Calu3 (cell line): ENCODE data around the gene DNER. TPM values are rescaled to one million over a fixed set of nuclear protein-coding genes. Genes with fewer than 3 reads are reported as not detected.

Source experiments
- BruUV-seq: library from RNA; stranded (reverse); fragments of 400-500 nt; replicated peaks from 2 replicates; lab custom pipeline; 2021; lab: Mats Ljungman, UMichigan
- CTCF ChIA-PET: fragments of 300-600 bp; sonication (Branson Sonifier 250); formaldehyde crosslinking; loops from one replicate; lab custom pipeline; 2022; ENCODE audit warnings: antibody characterized with exemption; lab: Charles Lee
- DNase-seq: peaks from one replicate; pipeline ENCODE4 v3.0.0; 2022
- H3K27ac Mint-ChIP-seq: one replicate; pipeline ENCODE4 v1.8.0; 2022; ENCODE audit warnings: mixed read lengths; ENCODE audit not compliant: unreplicated experiment
- H3K27me3 Mint-ChIP-seq: one replicate; pipeline ENCODE4 v1.8.0; 2022; ENCODE audit warnings: mixed read lengths; ENCODE audit not compliant: unreplicated experiment
- H3K36me3 Mint-ChIP-seq: one replicate; pipeline ENCODE4 v1.8.0; 2022; ENCODE audit warnings: mild to moderate bottlenecking, moderate library complexity, mixed read lengths; ENCODE audit not compliant: insufficient read depth, unreplicated experiment
- H3K4me1 Mint-ChIP-seq: one replicate; pipeline ENCODE4 v1.8.0; 2022; ENCODE audit warnings: mild to moderate bottlenecking, low read depth, mixed read lengths; ENCODE audit not compliant: unreplicated experiment
- H3K4me3 Mint-ChIP-seq: one replicate; pipeline ENCODE4 v1.8.0; 2022; ENCODE audit warnings: mild to moderate bottlenecking, low read depth, moderate library complexity, mixed read lengths; ENCODE audit not compliant: unreplicated experiment
- H3K9me3 Mint-ChIP-seq: one replicate; pipeline ENCODE4 v1.8.0; 2022; ENCODE audit warnings: low read depth, mixed read lengths; ENCODE audit not compliant: unreplicated experiment
- intact Hi-C: fragments of 100-400 bp; cut with micrococcal nuclease; formaldehyde crosslinking; loops from one replicate; pipeline ENCODE4 v1.10.0; 2022; ENCODE audit not compliant: unreplicated experiment
- total RNA-seq: library from RNA; stranded (reverse); gene quantifications from 2 replicates; pipeline ENCODE4 v1.2.3, GENCODE V29; 2022
- TF ChIP-seq, protein P1 (sequence below): fragments of 200-600 bp; IDR thresholded peaks from one replicate; pipeline ENCODE4 v1.8.0; 2022; ENCODE audit warnings: antibody characterized with exemption; ENCODE audit not compliant: unreplicated experiment

DNER gene
- total RNA-seq, 1 experiment from 2014 or later = 1.1 TPM

GRCh38 chr2:229408962-229409361 lies 305.4 kb downstream of the DNER start:
- H3K4me3 Mint-ChIP-seq = peak overlapping the region; percentile 11
- CTCF ChIA-PET = interaction anchor here (0.6 to 1.4 kb wide), 2 partner anchors 178 to 758 kb away, joined by 3 to 5 read pairs; no protein-coding TSS in a partner anchor
- peaks cover 47% of the 10 kb centered on the region for H3K4me1 Mint-ChIP-seq
- peaks cover 23% of the 10 kb centered on the region for H3K36me3 Mint-ChIP-seq
- peak overlapping the region; percentile 100 for H3K27ac Mint-ChIP-seq
- TF ChIP-seq, protein P1, sequence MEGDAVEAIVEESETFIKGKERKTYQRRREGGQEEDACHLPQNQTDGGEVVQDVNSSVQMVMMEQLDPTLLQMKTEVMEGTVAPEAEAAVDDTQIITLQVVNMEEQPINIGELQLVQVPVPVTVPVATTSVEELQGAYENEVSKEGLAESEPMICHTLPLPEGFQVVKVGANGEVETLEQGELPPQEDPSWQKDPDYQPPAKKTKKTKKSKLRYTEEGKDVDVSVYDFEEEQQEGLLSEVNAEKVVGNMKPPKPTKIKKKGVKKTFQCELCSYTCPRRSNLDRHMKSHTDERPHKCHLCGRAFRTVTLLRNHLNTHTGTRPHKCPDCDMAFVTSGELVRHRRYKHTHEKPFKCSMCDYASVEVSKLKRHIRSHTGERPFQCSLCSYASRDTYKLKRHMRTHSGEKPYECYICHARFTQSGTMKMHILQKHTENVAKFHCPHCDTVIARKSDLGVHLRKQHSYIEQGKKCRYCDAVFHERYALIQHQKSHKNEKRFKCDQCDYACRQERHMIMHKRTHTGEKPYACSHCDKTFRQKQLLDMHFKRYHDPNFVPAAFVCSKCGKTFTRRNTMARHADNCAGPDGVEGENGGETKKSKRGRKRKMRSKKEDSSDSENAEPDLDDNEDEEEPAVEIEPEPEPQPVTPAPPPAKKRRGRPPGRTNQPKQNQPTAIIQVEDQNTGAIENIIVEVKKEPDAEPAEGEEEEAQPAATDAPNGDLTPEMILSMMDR = no peak
- intact Hi-C loops = loop anchor here (2.0 to 5.0 kb wide), 2 partner anchors 38 to 47 kb away; no protein-coding TSS in a partner anchor
- DNase-seq = no peak
- no TSS peak for BruUV-seq
- peaks cover 3% of the 10 kb centered on the region for H3K9me3 Mint-ChIP-seq
- no peaks in the 10 kb centered on the region for H3K27me3 Mint-ChIP-seq

- BruUV-seq = no TSS peak
- peaks cover 23% of the 10 kb centered on the region for H3K36me3 Mint-ChIP-seq
- peak overlapping the region; percentile 100 for H3K27ac Mint-ChIP-seq
- H3K4me3 Mint-ChIP-seq = peak overlapping the region; percentile 11
- peaks cover 9% of the 10 kb centered on the region for H3K9me3 Mint-ChIP-seq
- peak; percentile 74 for DNase-seq
- TF ChIP-seq, protein P1 = no peak
- H3K27me3 Mint-ChIP-seq = no peaks in the 10 kb centered on the region
- peaks cover 47% of the 10 kb centered on the region for H3K4me1 Mint-ChIP-seq
- CTCF ChIA-PET = interaction anchor here (0.6 to 1.4 kb wide), 5 partner anchors 23 to 1378 kb away, joined by 3 to 6 read pairs (median 3); no protein-coding TSS in a partner anchor
- intact Hi-C loops = loop anchor here (2.0 to 5.0 kb wide), 2 partner anchors 38 to 46 kb away; no protein-coding TSS in a partner anchor
Measured at GRCh38 chr2:229408356-229408755, 306.0 kb downstream of the DNER start.

DNA sequence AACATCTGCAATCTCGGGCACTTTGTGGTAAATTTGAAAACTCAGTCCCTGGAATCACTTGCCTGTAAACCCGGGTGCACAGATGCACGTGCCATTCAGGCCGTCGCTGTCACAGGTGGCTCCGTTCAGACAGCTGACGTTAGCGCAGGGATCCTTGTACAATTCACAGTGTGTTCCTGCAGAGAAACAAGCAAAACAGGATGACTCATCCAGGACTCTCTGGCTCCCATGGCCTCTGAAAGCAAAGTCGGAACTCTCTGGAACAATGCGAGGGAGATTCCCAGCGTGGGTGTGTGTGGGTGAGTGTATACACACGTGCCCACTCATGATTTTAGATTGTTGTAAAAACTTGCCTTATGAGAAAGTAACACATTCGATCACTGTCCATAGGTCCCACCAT lies 307.2 kb downstream of the DNER start:
- CTCF ChIA-PET = interaction anchor here (1.1 kb wide), 1 partner anchor 65 kb away, joined by 3 read pairs; no protein-coding TSS in a partner anchor
- TF ChIP-seq, protein P1 = no peak
- Mint-ChIP-seq H3K4me3 (peak overlapping the region; percentile 15), H3K27me3 (no peaks in the 10 kb centered on the region), H3K9me3 (peaks cover 10% of the 10 kb centered on the region), H3K4me1 (peaks cover 47% of the 10 kb centered on the region), H3K36me3 (peaks cover 23% of the 10 kb centered on the region), H3K27ac (peak overlapping the region; percentile 100)
- intact Hi-C loops = loop anchor here (5.0 kb wide), 1 partner anchor 45 kb away; no protein-coding TSS in a partner anchor
- no TSS peak for BruUV-seq
- peak; percentile 70 for DNase-seq

DNA sequence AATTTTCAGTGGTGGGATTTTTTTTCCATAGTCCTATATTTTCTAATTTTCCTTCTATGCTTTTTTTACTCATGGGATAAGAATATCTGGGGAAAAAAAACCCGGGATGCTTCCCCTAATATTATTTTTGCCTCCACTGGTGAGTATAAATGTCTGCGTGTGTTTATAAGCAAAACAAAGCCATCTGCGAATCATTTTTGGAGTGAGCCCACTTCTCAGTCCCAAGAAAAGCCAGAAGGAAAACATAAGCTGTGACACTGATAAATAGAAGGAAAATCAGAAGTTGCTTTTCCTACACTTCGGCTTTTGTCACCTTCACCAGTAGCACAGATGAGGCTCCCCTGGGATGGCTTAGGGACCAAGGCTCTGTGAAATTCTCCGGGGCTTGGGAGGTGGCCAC lies 308.6 kb downstream of the DNER start:
- H3K27ac Mint-ChIP-seq = no peak overlapping the region
- TF ChIP-seq, protein P1 = no peak
- BruUV-seq = no TSS peak

More for the DNA sequence above, 308.6 kb downstream of the DNER start:
- H3K27me3 Mint-ChIP-seq = no peaks in the 10 kb centered on the region
- peaks cover 15% of the 10 kb centered on the region for H3K9me3 Mint-ChIP-seq
- H3K36me3 Mint-ChIP-seq = peaks cover 23% of the 10 kb centered on the region
- no peak for DNase-seq
- peaks cover 43% of the 10 kb centered on the region for H3K4me1 Mint-ChIP-seq
- H3K4me3 Mint-ChIP-seq = no peak overlapping the region
- intact Hi-C loops = loop anchor here (5.0 kb wide), 1 partner anchor 43 kb away; no protein-coding TSS in a partner anchor
- CTCF ChIA-PET = no interaction called here
